RWPE2 (cell line): ENCODE results near the gene C17orf67.

Source experiments
- ATAC-seq: fragments of 200-7000 bp; cut with Tn5 transposase; 3 replicates; pipeline ENCODE4 v1.9.1; 2021; ENCODE audit warnings: low read depth
- DNase-seq: peaks from one replicate; pipeline ENCODE4 v3.0.0-alpha.2; 2020; ENCODE audit warnings: low spot score
- H3K27ac ChIP-seq: fragments of 450-650 bp; 2 replicates; pipeline ENCODE4 v1.5.1; 2017; ENCODE audit warnings: mild to moderate bottlenecking; ENCODE audit not compliant: poor library complexity, severe bottlenecking
- H3K27me3 ChIP-seq: fragments of 250-450 bp; sonication (Bioruptor Pico); 2 replicates; pipeline ENCODE4 v1.5.1; 2021; ENCODE audit warnings: mild to moderate bottlenecking, moderate library complexity; ENCODE audit not compliant: insufficient read depth, poor library complexity, severe bottlenecking
- H3K36me3 ChIP-seq: fragments of 250-450 bp; sonication (Bioruptor Pico); 2 replicates; pipeline ENCODE4 v1.5.1; 2020; ENCODE audit warnings: low read depth, mild to moderate bottlenecking, moderate library complexity
- H3K4me1 ChIP-seq: fragments of 250-450 bp; sonication (Bioruptor Pico); 2 replicates; pipeline ENCODE4 v1.5.1; 2021; ENCODE audit warnings: mild to moderate bottlenecking, moderate library complexity; ENCODE audit not compliant: insufficient read depth, poor library complexity, severe bottlenecking
- H3K4me3 ChIP-seq: fragments of 250-450 bp; sonication (Bioruptor Pico); 2 replicates; pipeline ENCODE4 v1.5.1; 2021; ENCODE audit warnings: mild to moderate bottlenecking, moderate library complexity; ENCODE audit not compliant: severe bottlenecking
- H3K9me3 ChIP-seq: fragments of 250-450 bp; sonication (Bioruptor Pico); 2 replicates; pipeline ENCODE4 v1.5.1; 2021; ENCODE audit warnings: mild to moderate bottlenecking, moderate library complexity; ENCODE audit not compliant: severe bottlenecking
- TF ChIP-seq, protein P1 (sequence below): fragments of 450-650 bp; IDR thresholded peaks from one replicate; pipeline ENCODE4 v1.5.1; 2017; ENCODE audit warnings: mild to moderate bottlenecking, moderate library complexity; ENCODE audit not compliant: poor library complexity, severe bottlenecking

Gene C17orf67

DNA sequence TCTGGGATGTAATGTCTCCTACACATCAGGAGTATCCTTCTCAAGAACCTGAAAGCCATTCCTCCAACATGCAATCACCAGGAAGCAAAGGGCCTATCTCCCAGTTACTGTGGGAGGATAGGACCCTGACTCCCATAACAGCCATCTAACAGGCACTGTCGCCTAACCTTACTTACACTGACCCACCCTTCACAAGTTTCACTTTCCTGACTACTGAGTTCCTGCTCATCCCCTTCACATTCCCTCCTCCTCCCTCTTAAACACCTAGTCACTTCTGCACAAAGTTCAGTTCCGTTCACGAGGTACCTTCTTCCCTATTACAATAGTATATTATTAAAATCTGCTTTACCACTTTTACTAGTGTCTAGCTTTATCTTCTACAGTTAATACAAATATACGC is 1.3 kb downstream of the C17orf67 start:
- Histone ChIP-seq H3K4me3 (peak overlapping the region; percentile 59), H3K36me3 (peaks cover 9% of the 10 kb centered on the region), H3K27me3 (no peaks in the 10 kb centered on the region), H3K27ac (peak overlapping the region; percentile 50), H3K4me1 (peaks cover 21% of the 10 kb centered on the region), H3K9me3 (no peaks in the 10 kb centered on the region)
- DNase-seq (no peak), ATAC-seq (no peak)
- TF ChIP-seq, protein P1, sequence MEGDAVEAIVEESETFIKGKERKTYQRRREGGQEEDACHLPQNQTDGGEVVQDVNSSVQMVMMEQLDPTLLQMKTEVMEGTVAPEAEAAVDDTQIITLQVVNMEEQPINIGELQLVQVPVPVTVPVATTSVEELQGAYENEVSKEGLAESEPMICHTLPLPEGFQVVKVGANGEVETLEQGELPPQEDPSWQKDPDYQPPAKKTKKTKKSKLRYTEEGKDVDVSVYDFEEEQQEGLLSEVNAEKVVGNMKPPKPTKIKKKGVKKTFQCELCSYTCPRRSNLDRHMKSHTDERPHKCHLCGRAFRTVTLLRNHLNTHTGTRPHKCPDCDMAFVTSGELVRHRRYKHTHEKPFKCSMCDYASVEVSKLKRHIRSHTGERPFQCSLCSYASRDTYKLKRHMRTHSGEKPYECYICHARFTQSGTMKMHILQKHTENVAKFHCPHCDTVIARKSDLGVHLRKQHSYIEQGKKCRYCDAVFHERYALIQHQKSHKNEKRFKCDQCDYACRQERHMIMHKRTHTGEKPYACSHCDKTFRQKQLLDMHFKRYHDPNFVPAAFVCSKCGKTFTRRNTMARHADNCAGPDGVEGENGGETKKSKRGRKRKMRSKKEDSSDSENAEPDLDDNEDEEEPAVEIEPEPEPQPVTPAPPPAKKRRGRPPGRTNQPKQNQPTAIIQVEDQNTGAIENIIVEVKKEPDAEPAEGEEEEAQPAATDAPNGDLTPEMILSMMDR = no peak

GRCh38 chr17:56831369-56832095 is 2.2 kb downstream of the C17orf67 start:
- no peak overlapping the region for H3K4me3 ChIP-seq
- no peaks in the 10 kb centered on the region for H3K27me3 ChIP-seq
- no peak overlapping the region for H3K27ac ChIP-seq
- ATAC-seq (no peak), DNase-seq (no peak)
- H3K36me3 ChIP-seq = peaks cover 9% of the 10 kb centered on the region
- H3K9me3 ChIP-seq = no peaks in the 10 kb centered on the region
- H3K4me1 ChIP-seq = peaks cover 21% of the 10 kb centered on the region
- TF ChIP-seq, protein P1 = no peak

- ATAC-seq (no peak), DNase-seq (no peak)
- H3K4me3 ChIP-seq = no peak overlapping the region
- no peaks in the 10 kb centered on the region for H3K9me3 ChIP-seq
- H3K4me1 ChIP-seq = peaks cover 16% of the 10 kb centered on the region
- no peak overlapping the region for H3K27ac ChIP-seq
- TF ChIP-seq, protein P1 = no peak
- peaks cover 7% of the 10 kb centered on the region for H3K36me3 ChIP-seq
- H3K27me3 ChIP-seq = no peaks in the 10 kb centered on the region
Measured at GRCh38 chr17:56830726-56831368, 2.9 kb downstream of the C17orf67 start.

DNA sequence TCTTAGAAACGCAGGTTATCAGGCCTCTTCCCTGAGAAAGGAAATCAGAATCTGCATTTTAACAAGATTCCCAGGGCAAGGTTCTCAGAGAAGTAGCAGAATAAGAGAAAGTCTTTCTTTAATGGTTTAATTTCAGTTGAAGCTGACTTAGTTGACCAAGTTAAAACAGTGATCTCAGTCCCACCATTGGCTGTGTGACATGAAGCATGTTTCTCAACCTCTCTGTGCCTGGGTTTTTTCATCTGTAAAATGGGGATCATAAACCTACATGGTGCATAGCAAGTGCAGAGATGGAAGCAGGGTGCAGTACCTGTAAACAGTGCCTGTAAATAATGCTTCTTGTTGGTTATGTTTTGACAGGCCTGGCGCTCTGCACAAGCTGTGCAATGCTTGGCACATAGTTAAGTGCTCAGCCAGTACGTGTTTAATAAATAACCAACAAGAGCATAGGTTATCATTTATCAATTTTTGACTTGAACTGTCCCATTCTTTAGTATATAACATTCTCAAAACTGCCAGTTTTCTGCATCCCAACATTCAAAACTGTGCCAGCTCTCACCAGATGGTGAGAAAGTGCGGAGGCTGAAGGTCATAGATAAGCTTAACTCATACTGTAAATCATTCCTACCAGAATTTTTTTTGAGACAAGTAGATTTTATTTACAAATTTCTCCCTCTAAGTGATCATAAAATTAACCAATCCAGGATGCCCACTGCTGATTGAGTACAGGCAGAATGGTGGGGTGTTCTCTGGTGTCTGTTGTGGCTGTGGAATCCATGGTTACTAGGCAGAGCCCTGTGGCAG is 6.9 kb downstream of the C17orf67 start:
- Histone ChIP-seq H3K9me3 (no peaks in the 10 kb centered on the region), H3K4me3 (no peak overlapping the region), H3K27me3 (no peaks in the 10 kb centered on the region), H3K27ac (no peak overlapping the region), H3K36me3 (no peaks in the 10 kb centered on the region), H3K4me1 (no peaks in the 10 kb centered on the region)
- ATAC-seq = no peak
- TF ChIP-seq, protein P1 = no peak
- no peak for DNase-seq
